Measurements from ENCODE around the gene OR51B6.
"Not testable (repeated sequence)": the region's sequence is repeated elsewhere in the genome, so short reads cannot be mapped to it uniquely, and the experiment has no call there.

Gene OR51B6

GRCh38 chr11:5366365-5366764 is 15.1 kb downstream of the OR51B6 start:
- DNase-seq (ENCODE audit: low read depth, low spot score), result not testable (repeated sequence)

GRCh38 chr11:5366856-5367255 is 15.5 kb downstream of the OR51B6 start:
- peak; percentile 13 for DNase-seq (ENCODE audit: low read depth, low spot score)

GRCh38 chr11:5367448-5368074 is 16.3 kb downstream of the OR51B6 start:
- DNase-seq (ENCODE audit: low read depth, low spot score), result peak; percentile 49

GRCh38 chr11:5368502-5369043 is 17.3 kb downstream of the OR51B6 start:
- DNase-seq (ENCODE audit: low read depth, low spot score), result no peak

- DNase-seq (ENCODE audit: low read depth, low spot score), result peak; percentile 9
Observed at GRCh38 chr11:5369789-5370188, 18.5 kb downstream of the OR51B6 start.

- peak; percentile 75 for DNase-seq (ENCODE audit: low read depth, low spot score)
Observed at GRCh38 chr11:5380740-5381342, 29.5 kb downstream of the OR51B6 start.

- DNase-seq (ENCODE audit: low read depth, low spot score), result no peak
Observed at GRCh38 chr11:5383576-5383975, 32.3 kb downstream of the OR51B6 start, which contains the start of gene OR51M1. Gene OR51M1 (plus strand): TSS chr11:5383812. CDS start chr11:5389399, 5,587 bp downstream.

- DNase-seq (ENCODE audit: low read depth, low spot score), result no peak
Observed at GRCh38 chr11:5384335-5384734, 33.0 kb downstream of the OR51B6 start.

- DNase-seq (ENCODE audit: low read depth, low spot score), result no peak
Observed at GRCh38 chr11:5390210-5390609, 38.9 kb downstream of the OR51B6 start.

GRCh38 chr11:5394091-5394490 is 42.8 kb downstream of the OR51B6 start:
- DNase-seq (ENCODE audit: low read depth, low spot score), result no peak

- DNase-seq (ENCODE audit: low read depth, low spot score), result no peak
Observed at GRCh38 chr11:5398936-5399335, 47.6 kb downstream of the OR51B6 start.

All from astrocyte of the hippocampus (primary cell).